Measurements from ENCODE around the gene MAD2L1BP. TPM values are rescaled to one million over a fixed set of nuclear protein-coding genes. Genes with fewer than 3 reads are reported as not detected.
A peak's percentile ranks its signal among the peaks of the same experiment; 100 is the strongest.

The MAD2L1BP gene
- total RNA-seq, 6 donors from 2014 or later = 16.8 to 66.4 (median 24.9) TPM

GRCh38 chr6:43604174-43604573 is 31.5 kb upstream of the MAD2L1BP start:
- WGBS, 2 donors = 95 to 98% methylated on average over 2 of the region's 2 CpGs
- Histone ChIP-seq H3K27ac (no peak overlapping the region), H3K36me3 (peaks cover 8 to 67% (median 27%) of the 10 kb centered on the region in 4 donors), H3K4me1 (peaks cover 0 to 8% (median 2%) of the 10 kb centered on the region in 4 donors), H3K27me3 (no peaks in the 10 kb centered on the region), H3K4me3 (no peak overlapping the region), H3K9me3 (no peaks in the 10 kb centered on the region)
- ATAC-seq (ENCODE audit: low FRiP score in 2 of 2) (no peak), DNase-seq (no peak)
- TF ChIP-seq, protein P1, sequence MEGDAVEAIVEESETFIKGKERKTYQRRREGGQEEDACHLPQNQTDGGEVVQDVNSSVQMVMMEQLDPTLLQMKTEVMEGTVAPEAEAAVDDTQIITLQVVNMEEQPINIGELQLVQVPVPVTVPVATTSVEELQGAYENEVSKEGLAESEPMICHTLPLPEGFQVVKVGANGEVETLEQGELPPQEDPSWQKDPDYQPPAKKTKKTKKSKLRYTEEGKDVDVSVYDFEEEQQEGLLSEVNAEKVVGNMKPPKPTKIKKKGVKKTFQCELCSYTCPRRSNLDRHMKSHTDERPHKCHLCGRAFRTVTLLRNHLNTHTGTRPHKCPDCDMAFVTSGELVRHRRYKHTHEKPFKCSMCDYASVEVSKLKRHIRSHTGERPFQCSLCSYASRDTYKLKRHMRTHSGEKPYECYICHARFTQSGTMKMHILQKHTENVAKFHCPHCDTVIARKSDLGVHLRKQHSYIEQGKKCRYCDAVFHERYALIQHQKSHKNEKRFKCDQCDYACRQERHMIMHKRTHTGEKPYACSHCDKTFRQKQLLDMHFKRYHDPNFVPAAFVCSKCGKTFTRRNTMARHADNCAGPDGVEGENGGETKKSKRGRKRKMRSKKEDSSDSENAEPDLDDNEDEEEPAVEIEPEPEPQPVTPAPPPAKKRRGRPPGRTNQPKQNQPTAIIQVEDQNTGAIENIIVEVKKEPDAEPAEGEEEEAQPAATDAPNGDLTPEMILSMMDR (IDR thresholded peaks at IDR 0.05) = no peak
- no peak for TF ChIP-seq EP300 (IDR thresholded peaks at IDR 0.05)
- no peak for TF ChIP-seq POLR2AphosphoS5 (IDR thresholded peaks at IDR 0.05)

GRCh38 chr6:43606019-43606418 is 29.6 kb upstream of the MAD2L1BP start:
- Histone ChIP-seq H3K4me3 (no peak overlapping the region), H3K4me1 (peaks cover 0 to 8% (median 2%) of the 10 kb centered on the region in 4 donors), H3K27ac (no peak overlapping the region), H3K36me3 (peaks cover 13 to 74% (median 35%) of the 10 kb centered on the region in 4 donors), H3K27me3 (no peaks in the 10 kb centered on the region), H3K9me3 (no peaks in the 10 kb centered on the region)
- WGBS, 2 donors = 92 to 96% methylated on average over 2 of the region's 2 CpGs
- ATAC-seq (ENCODE audit: low FRiP score in 2 of 2) = no peak
- TF ChIP-seq POLR2A (IDR thresholded peaks at IDR 0.05) = no peak
- TF ChIP-seq, protein P1 (IDR thresholded peaks at IDR 0.05) = no peak
- TF ChIP-seq EP300 (IDR thresholded peaks at IDR 0.05) = no peak
- no peak for TF ChIP-seq POLR2AphosphoS5 (IDR thresholded peaks at IDR 0.05)
- no peak for DNase-seq

DNA sequence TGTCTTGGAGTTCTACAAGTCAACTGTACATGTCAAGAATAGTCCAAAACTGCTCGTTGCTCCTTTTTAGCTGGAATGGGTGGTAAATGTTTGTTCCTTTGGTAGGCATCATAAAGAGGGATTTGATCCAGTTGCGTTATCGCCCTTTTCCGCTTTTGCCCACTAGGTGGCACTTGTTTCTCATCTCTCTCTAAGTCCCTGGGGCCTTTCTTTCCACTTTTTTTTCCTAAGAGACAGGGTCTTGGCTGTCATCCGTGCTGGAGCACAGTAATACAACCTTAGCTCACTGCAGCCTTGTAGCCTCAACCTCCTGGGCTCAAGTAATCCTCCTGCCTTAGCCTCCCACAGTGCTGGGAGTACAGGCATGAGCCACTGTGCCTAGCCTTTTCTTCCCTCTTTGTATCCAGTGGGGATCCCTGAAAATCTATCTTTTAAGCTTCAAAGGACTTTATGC is 27.3 kb upstream of the MAD2L1BP start:
- Histone ChIP-seq H3K36me3 (peaks cover 10 to 64% (median 31%) of the 10 kb centered on the region in 4 donors), H3K4me1 (peaks cover 0 to 8% (median 2%) of the 10 kb centered on the region in 4 donors), H3K9me3 (no peaks in the 10 kb centered on the region), H3K4me3 (no peak overlapping the region), H3K27ac (no peak overlapping the region), H3K27me3 (no peaks in the 10 kb centered on the region)
- peak; percentile 67 to 74 for ATAC-seq (ENCODE audit: low FRiP score in 2 of 2)
- no peak for TF ChIP-seq EP300 (IDR thresholded peaks at IDR 0.05)
- TF ChIP-seq POLR2A (IDR thresholded peaks at IDR 0.05) = no peak
- TF ChIP-seq, protein P1 (IDR thresholded peaks at IDR 0.05) = peak; percentile 56 to 73 (median 66)
- no peak for TF ChIP-seq POLR2AphosphoS5 (IDR thresholded peaks at IDR 0.05)
- DNase-seq = peak in 1 of 2 donors; percentile 68
- WGBS, 2 donors = 6 to 7% methylated on average over 5 of the region's 5 CpGs

GRCh38 chr6:43608807-43609206 is 26.8 kb upstream of the MAD2L1BP start:
- H3K9me3 ChIP-seq = no peaks in the 10 kb centered on the region
- H3K27ac ChIP-seq = no peak overlapping the region
- H3K27me3 ChIP-seq = no peaks in the 10 kb centered on the region
- no peak for TF ChIP-seq EP300 (IDR thresholded peaks at IDR 0.05)
- TF ChIP-seq, protein P1 (IDR thresholded peaks at IDR 0.05) = no peak
- TF ChIP-seq POLR2AphosphoS5 (IDR thresholded peaks at IDR 0.05) = no peak
- no peak for TF ChIP-seq POLR2A (IDR thresholded peaks at IDR 0.05)
- DNase-seq (no peak), ATAC-seq (ENCODE audit: low FRiP score in 2 of 2) (peak in 1 of 2 donors; percentile 35)
- 30 to 54% methylated on average over 1 of the region's 1 CpG for WGBS, 2 donors
- H3K4me3 ChIP-seq = no peak overlapping the region
- peaks cover 10 to 64% (median 30%) of the 10 kb centered on the region in 4 donors for H3K36me3 ChIP-seq
- H3K4me1 ChIP-seq = peaks cover 0 to 8% (median 2%) of the 10 kb centered on the region in 4 donors

- H3K9me3 ChIP-seq = no peaks in the 10 kb centered on the region
- DNase-seq (no peak), ATAC-seq (ENCODE audit: low FRiP score in 2 of 2) (no peak)
- H3K36me3 ChIP-seq = peaks cover 14 to 64% (median 34%) of the 10 kb centered on the region in 4 donors
- TF ChIP-seq POLR2AphosphoS5 (IDR thresholded peaks at IDR 0.05) (no peak), POLR2A (IDR thresholded peaks at IDR 0.05) (no peak), EP300 (IDR thresholded peaks at IDR 0.05) (no peak)
- TF ChIP-seq, protein P1 (IDR thresholded peaks at IDR 0.05) = no peak
- H3K27me3 ChIP-seq = no peaks in the 10 kb centered on the region
- no peak overlapping the region for H3K4me3 ChIP-seq
- 91 to 100% methylated on average over 1 of the region's 1 CpG for WGBS, 2 donors
- no peak overlapping the region for H3K27ac ChIP-seq
- peaks cover 0 to 8% (median 2%) of the 10 kb centered on the region in 4 donors for H3K4me1 ChIP-seq
These were observed 26.2 kb upstream of the MAD2L1BP start for GRCh38 chr6:43609402-43609801.

Data from upper lobe of left lung (tissue), 6 donors.